K562 (cell line): ENCODE results near the gene HEMGN.

ENCODE experiments used
- ASH1L ChIP-seq: fragments of 450-650 bp; IDR thresholded peaks from 2 replicates; pipeline ENCODE4 v1.6.1; 2018; ENCODE audit warnings: borderline replicate concordance, mild to moderate bottlenecking, low read depth; ENCODE audit not compliant: partially characterized antibody
- CBX1 ChIP-seq: sonication (generic); IDR thresholded peaks from 2 replicates; pipeline ENCODE4 v1.6.1; 2016; ENCODE audit warnings: antibody characterized with exemption, low read depth, mild to moderate bottlenecking
- CEBPB ChIP-seq: fragments of 450-650 bp; IDR thresholded peaks from 2 replicates; pipeline ENCODE4 v1.6.1; 2016; ENCODE audit warnings: missing genetic modification characterization, missing compliant biosample characterization
- EHMT2 ChIP-seq: fragments of 450-650 bp; IDR thresholded peaks from 2 replicates; pipeline ENCODE4 v1.6.1; 2018; ENCODE audit warnings: antibody characterized with exemption
- FOXM1 ChIP-seq, 2 experiments: fragments of 450-650 bp in 1 of 2; sonication (generic) in 1 of 2; formaldehyde crosslinking in 1 of 2; IDR thresholded peaks; 2 replicates each; pipeline versions ENCODE4 v1.6.1 to v1.9.0; 2017 to 2022; ENCODE audit warnings: low read depth in 2 of 2, mild to moderate bottlenecking in 2 of 2, missing genetic modification reagents in 1 of 2, moderate library complexity in 1 of 2
- TAF1 ChIP-seq: IDR thresholded peaks from 2 replicates; pipeline ENCODE4 v1.6.1; 2011; ENCODE audit warnings: mild to moderate bottlenecking, low read length, moderate library complexity; ENCODE audit not compliant: insufficient read depth, control insufficient read depth, severe bottlenecking; ENCODE audit errors: extremely low read depth
- TCF7L2 ChIP-seq: fragments of 150-350 bp; IDR thresholded peaks from 2 replicates; pipeline ENCODE4 v1.6.1; 2016; ENCODE audit warnings: low read depth, mild to moderate bottlenecking, low read length, moderate library complexity
- ZNF324 ChIP-seq: fragments of 250-450 bp; sonication (Bioruptor Pico); IDR thresholded peaks from 2 replicates; pipeline ENCODE4 v1.4.0; 2020; ENCODE audit warnings: mild to moderate bottlenecking
- TF ChIP-seq, protein P1 (sequence below): sonication (generic); formaldehyde crosslinking; IDR thresholded peaks from 2 replicates; pipeline ENCODE4 v1.9.0; 2022; ENCODE audit warnings: mild to moderate bottlenecking, missing genetic modification reagents
- TF ChIP-seq, protein P2 (sequence below): sonication (generic); formaldehyde crosslinking; IDR thresholded peaks from 2 replicates; pipeline ENCODE4 v1.8.0; 2022; ENCODE audit warnings: mild to moderate bottlenecking, low read depth, missing genetic modification reagents

DNA sequence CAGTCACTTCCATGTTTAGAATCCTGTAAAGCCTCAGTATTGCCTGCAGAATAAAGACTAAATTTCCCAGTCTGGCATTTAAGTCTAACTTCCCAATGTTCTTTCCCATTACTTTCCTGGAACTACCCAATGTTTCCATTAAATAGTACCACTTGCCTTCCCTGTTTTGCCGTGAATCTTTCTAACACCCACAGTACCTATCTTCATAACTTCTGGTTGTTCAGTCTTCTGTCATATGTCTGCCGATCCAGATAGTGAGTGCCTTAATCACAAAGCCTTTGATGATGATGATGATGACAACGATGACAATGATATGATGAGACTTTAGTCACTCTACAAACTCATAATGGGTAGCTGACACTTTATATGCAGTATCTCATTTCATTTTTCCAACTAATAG, 6.6 kb upstream of the HEMGN start:
- TF ChIP-seq ASH1L, result no peak
- TF ChIP-seq, protein P1, sequence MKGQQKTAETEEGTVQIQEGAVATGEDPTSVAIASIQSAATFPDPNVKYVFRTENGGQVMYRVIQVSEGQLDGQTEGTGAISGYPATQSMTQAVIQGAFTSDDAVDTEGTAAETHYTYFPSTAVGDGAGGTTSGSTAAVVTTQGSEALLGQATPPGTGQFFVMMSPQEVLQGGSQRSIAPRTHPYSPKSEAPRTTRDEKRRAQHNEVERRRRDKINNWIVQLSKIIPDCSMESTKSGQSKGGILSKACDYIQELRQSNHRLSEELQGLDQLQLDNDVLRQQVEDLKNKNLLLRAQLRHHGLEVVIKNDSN (CRISPR knock-in tag), result no peak
- peak; percentile 32; the same call in 1 of the 2 replicates for TF ChIP-seq TCF7L2
- TF ChIP-seq EHMT2, result 0 out of 2 replicates have a peak, but pooled peaks have one; percentile 15
- TF ChIP-seq, protein P2, sequence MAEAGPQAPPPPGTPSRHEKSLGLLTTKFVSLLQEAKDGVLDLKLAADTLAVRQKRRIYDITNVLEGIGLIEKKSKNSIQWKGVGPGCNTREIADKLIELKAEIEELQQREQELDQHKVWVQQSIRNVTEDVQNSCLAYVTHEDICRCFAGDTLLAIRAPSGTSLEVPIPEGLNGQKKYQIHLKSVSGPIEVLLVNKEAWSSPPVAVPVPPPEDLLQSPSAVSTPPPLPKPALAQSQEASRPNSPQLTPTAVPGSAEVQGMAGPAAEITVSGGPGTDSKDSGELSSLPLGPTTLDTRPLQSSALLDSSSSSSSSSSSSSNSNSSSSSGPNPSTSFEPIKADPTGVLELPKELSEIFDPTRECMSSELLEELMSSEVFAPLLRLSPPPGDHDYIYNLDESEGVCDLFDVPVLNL (CRISPR knock-in tag), result no peak
- no peak for TF ChIP-seq TAF1
- TF ChIP-seq ZNF324 (CRISPR knock-in tag), result no peak
- no peak for TF ChIP-seq CEBPB (tag)
- TF ChIP-seq CBX1, result no peak
- TF ChIP-seq FOXM1 (IDR thresholded peaks at IDR 0.05; ENCODE audit: low read depth), result 0 out of 2 replicates have a peak, but pooled peaks have one; percentile 16
- TF ChIP-seq FOXM1 (CRISPR knock-in tag; IDR thresholded peaks at IDR 0.05; ENCODE audit: low read depth), result no peak
